ENCODE measurements around the gene IPP. TPM values are rescaled to one million over a fixed set of nuclear protein-coding genes. Genes with fewer than 3 reads are reported as not detected.

The IPP gene
- total RNA-seq (1 to 10 TPM; 6.0 to 6.6 TPM), total RNA-seq (4.7 to 29.7 (median 15.2) reads per million in 172 experiments)
- 9.9 TPM for polyA plus RNA-seq (2013, experiment 1 of 2)
- polyA plus RNA-seq (2013, experiment 2 of 2) = 11.0 TPM

- TF ChIP-seq CTCF (IDR thresholded peaks at IDR 0.05) = peak; percentile 42
- Histone ChIP-seq H3K4me1 (ENCODE audit: insufficient read depth, low read length) (peaks cover 26% of the 10 kb centered on the region), H3K27me3 (ENCODE audit: control insufficient read depth in 1 of 2, insufficient read depth in 2 of 2, low read length in 2 of 2) (no peaks in the 10 kb centered on the region), H3K9me3 (ENCODE audit: control insufficient read depth in 1 of 2, insufficient read depth in 1 of 2, low read length in 2 of 2) (no peaks in the 10 kb centered on the region), H3K4me3 (ENCODE audit: low read length) (peak within 1 kb of the TSS; percentile 67), H3K27ac (ENCODE audit: low read depth in 1 of 2, low read length in 2 of 2) (peak within 1 kb of the TSS; percentile 92 to 94), H3K36me3 (ENCODE audit: insufficient read depth, low read length) (no peaks in the 10 kb centered on the region)
- Mint-ChIP-seq H3K9me3 (no peaks in the 10 kb centered on the region), H3K27me3 (no peaks in the 10 kb centered on the region), H3K36me3 (ENCODE audit: low read depth) (peaks cover 31% of the 10 kb centered on the region), H3K4me1 (ENCODE audit: low read depth) (peaks cover 43% of the 10 kb centered on the region), H3K27ac (peak within 1 kb of the TSS; percentile 97), H3K4me3 (peak within 1 kb of the TSS; percentile 91)
- intact Hi-C loops (cut with DNase I, micrococcal nuclease) = loop anchor here (1.0 to 5.0 kb wide), 4 partner anchors 54 to 163 kb away; partner anchors contain the start of gene TMEM69 (in 2 of the 2)
- peak; percentile 76 to 97 (median 87) for DNase-seq
- CTCF ChIA-PET = interaction anchor here (1.0 to 1.2 kb wide), 2 partner anchors 13 to 62 kb away, joined by 3 to 4 read pairs; partner anchors contain the start of gene TMEM69
- POLR2A ChIA-PET = interaction anchor here (0.6 to 2.0 kb wide), 2 partner anchors 12 to 64 kb away, joined by 3 to 13 read pairs; partner anchors contain the start of gene GPBP1L1
- ATAC-seq (ENCODE audit: poor library complexity) = peak; percentile 84
Observed at GRCh38 chr1:45750298-45751038, at the start of gene IPP. Gene IPP (minus strand): TSS chr1:45750653. CDS start chr1:45746411, 4,242 bp downstream.

- H3K27ac Mint-ChIP-seq = no peak overlapping the region
- ChIA-PET POLR2A (no interaction called here), CTCF (no interaction called here)
- H3K36me3 ChIP-seq (ENCODE audit: insufficient read depth, low read length) = no peaks in the 10 kb centered on the region
- DNase-seq = no peak
- H3K36me3 Mint-ChIP-seq (ENCODE audit: low read depth) = no peaks in the 10 kb centered on the region
- H3K9me3 Mint-ChIP-seq = no peaks in the 10 kb centered on the region
- H3K9me3 ChIP-seq (ENCODE audit: control insufficient read depth in 1 of 2, insufficient read depth in 1 of 2, low read length in 2 of 2) = no peaks in the 10 kb centered on the region
- H3K27ac ChIP-seq (ENCODE audit: low read depth in 1 of 2, low read length in 2 of 2) = no peak overlapping the region
- ATAC-seq (ENCODE audit: poor library complexity) = no peak
- H3K27me3 Mint-ChIP-seq = peaks cover 8% of the 10 kb centered on the region
- no peak overlapping the region for H3K4me3 ChIP-seq (ENCODE audit: low read length)
- no peaks in the 10 kb centered on the region for H3K27me3 ChIP-seq (ENCODE audit: control insufficient read depth in 1 of 2, insufficient read depth in 2 of 2, low read length in 2 of 2)
- H3K4me3 Mint-ChIP-seq = no peak overlapping the region
- no peak for TF ChIP-seq CTCF (IDR thresholded peaks at IDR 0.05)
- intact Hi-C loops (cut with DNase I, micrococcal nuclease) = no loop called here
- H3K4me1 ChIP-seq (ENCODE audit: insufficient read depth, low read length) = no peaks in the 10 kb centered on the region
- H3K4me1 Mint-ChIP-seq (ENCODE audit: low read depth) = no peaks in the 10 kb centered on the region
Observed at GRCh38 chr1:45796946-45797345, 46.5 kb upstream of the IPP start.

GRCh38 chr1:45796381-45796780 is 45.9 kb upstream of the IPP start:
- Mint-ChIP-seq H3K36me3 (ENCODE audit: low read depth) (no peaks in the 10 kb centered on the region), H3K27ac (no peak overlapping the region), H3K9me3 (no peaks in the 10 kb centered on the region), H3K4me3 (no peak overlapping the region), H3K27me3 (peaks cover 8% of the 10 kb centered on the region), H3K4me1 (ENCODE audit: low read depth) (no peaks in the 10 kb centered on the region)
- no peaks in the 10 kb centered on the region for H3K4me1 ChIP-seq (ENCODE audit: insufficient read depth, low read length)
- no peak for ATAC-seq (ENCODE audit: poor library complexity)
- intact Hi-C loops (cut with DNase I, micrococcal nuclease) = no loop called here
- no peak for DNase-seq
- TF ChIP-seq CTCF (IDR thresholded peaks at IDR 0.05) = no peak
- ChIA-PET CTCF (no interaction called here), POLR2A (no interaction called here)
- no peaks in the 10 kb centered on the region for H3K36me3 ChIP-seq (ENCODE audit: insufficient read depth, low read length)
- no peak overlapping the region for H3K27ac ChIP-seq (ENCODE audit: low read depth in 1 of 2, low read length in 2 of 2)
- no peaks in the 10 kb centered on the region for H3K9me3 ChIP-seq (ENCODE audit: control insufficient read depth in 1 of 2, insufficient read depth in 1 of 2, low read length in 2 of 2)
- no peak overlapping the region for H3K4me3 ChIP-seq (ENCODE audit: low read length)
- no peaks in the 10 kb centered on the region for H3K27me3 ChIP-seq (ENCODE audit: control insufficient read depth in 1 of 2, insufficient read depth in 2 of 2, low read length in 2 of 2)

Data from CD4-positive, alpha-beta T cell (primary cell).